NCI-H345 treated with DMSO at 0.1 percent for 48 hours (cell line): ENCODE measurements around the gene MED6.

Source experiments
- DNase-seq: peaks from one replicate; lab custom pipeline; 2025; ENCODE audit not compliant: unreplicated experiment; lab: John Stamatoyannopoulos, UW

The MED6 gene, protein sequence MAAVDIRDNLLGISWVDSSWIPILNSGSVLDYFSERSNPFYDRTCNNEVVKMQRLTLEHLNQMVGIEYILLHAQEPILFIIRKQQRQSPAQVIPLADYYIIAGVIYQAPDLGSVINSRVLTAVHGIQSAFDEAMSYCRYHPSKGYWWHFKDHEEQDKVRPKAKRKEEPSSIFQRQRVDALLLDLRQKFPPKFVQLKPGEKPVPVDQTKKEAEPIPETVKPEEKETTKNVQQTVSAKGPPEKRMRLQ

GRCh38 chr14:70600382-70601157 is at the start of gene MED6:
MED6 (minus strand) TSS chr14:70600655; CDS start chr14:70600637, 18 bp downstream.
- DNase-seq: peak; percentile 82

DNA sequence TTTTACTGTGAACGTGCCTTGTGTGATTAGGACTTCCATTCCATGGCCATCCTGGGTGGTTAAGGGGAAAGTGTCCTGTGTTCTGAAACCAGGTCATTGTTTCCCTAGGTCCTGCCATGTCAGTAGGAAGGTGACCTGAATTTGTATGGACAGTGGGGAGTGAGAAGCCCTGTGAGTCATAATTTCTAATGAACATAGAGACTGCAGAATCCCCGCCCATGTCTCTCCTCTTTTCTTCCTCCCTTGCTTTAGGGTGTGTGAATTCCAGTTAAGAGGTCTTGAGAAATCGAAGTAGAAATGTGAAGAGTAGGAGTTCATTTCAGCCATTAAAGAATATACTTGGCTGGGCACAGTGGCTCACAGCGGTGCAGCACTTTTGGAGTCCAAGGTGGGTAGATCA is 49.3 kb upstream of the MED6 start:
- no peak for DNase-seq

DNA sequence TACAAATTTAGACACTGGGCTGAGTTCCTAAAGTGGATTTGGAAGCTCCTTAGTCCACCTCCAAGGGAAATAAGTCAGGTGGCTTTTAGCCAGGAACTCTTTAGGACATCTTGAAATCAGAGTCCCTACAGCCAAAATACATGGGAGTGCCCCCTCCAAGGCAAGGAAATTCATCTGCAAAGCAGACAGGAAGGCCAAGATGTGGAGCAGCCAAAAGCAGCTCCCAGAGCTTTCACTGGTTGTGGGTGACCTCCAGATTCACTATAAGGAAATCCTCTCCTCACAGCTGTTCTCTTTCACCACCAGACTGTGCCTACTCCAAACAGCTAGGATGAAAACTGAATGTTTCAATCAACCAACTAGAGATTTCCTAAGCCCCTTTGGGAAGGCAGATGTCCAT is 47.9 kb upstream of the MED6 start:
- DNase-seq: no peak

- no peak for DNase-seq
These were observed 46.2 kb upstream of the MED6 start for GRCh38 chr14:70646705-70647104.

- no peak for DNase-seq
These were observed 45.4 kb upstream of the MED6 start for GRCh38 chr14:70645892-70646291.

GRCh38 chr14:70643967-70644366 is 43.5 kb upstream of the MED6 start:
- DNase-seq: no peak

DNA sequence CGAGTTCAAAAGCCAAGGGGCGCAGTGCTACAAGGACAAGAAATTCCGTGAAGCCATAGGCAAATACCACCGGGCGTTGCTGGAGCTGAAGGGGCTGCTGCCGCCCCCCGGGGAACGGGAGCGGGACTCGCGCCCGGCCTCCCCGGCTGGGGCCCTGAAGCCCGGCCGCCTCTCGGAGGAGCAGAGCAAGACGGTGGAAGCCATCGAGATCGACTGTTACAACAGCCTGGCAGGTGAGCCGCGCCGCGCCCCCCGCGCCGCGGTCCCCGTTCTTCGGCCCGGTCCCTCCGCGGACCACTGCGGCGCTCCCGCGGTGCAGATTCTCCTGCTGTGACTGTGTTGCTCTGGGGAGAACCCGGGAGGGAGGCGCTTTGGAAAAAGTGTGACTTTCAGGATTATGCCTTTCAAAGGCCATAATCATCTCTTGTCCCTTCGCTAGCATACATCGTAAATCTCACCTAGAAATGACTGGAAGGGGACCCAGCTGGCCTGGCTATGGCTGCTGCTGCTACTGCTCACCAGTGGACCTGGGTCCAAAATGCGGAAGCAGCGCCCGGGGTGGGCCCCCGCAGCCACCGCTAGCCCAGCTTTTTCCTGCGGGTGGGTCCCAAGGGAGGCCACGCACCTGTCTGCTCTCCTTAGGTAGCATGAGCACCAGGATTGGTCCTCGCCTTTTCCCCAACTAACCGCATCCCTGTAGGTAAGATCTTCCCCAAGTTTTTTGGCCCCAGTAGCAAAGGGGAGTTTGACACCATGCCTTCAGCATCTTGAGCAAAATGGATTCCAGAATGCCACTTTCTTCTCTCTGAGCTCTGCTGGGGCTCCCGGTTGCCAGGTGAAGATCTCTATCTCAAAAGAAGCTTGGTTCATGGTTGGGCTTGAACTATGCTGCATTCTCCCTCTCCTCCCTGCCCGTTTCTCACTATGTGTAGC is 42.1 kb upstream of the MED6 start:
- DNase-seq: no peak

DNA sequence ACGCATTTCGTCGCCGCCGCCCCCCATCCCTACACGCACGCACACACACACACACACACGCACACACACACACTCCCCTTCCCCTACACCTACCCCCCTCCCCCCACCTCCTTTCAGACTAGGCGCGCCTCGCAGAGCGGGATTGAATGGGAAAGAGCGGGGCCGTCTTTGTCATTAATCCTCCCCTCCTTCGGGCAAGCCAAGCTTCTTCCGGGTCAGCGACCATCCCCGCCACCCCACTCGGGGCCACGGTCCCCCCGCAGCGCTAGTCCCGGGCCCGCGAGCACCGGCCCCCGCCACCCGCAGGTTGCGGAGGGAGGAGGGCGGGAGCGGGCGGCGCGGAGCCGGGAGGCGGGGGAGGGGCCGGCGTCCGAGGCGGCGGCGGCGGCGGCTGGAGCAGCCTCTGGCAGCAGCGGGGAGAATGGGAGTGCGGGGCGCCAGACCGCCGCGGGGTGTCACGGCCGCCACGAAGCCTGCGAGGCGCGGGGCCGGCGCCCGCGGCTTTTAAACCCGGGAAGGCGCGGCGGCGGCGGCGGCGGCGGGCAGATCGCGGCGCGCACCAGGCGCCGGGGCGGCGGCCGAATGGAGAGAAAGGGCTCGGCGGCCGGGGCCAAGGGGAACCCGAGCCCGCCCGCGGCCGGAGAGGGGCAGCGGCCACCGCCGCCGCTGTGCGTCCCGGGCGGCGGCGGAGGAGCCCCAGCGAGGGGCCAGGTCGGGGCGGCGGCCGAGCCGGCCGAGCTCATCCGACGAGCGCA is 41.3 kb upstream of the MED6 start, which contains the start of gene TTC9:
TSS of gene TTC9 (plus strand) at position 369 of the 755 bp plus-strand sequence. CDS start at position 583, 214 bp downstream.
- DNase-seq: no peak

GRCh38 chr14:70640938-70641547 is 40.6 kb upstream of the MED6 start:
- peak; percentile 58 for DNase-seq

GRCh38 chr14:70638416-70638815 is 38.0 kb upstream of the MED6 start:
- DNase-seq: no peak

DNA sequence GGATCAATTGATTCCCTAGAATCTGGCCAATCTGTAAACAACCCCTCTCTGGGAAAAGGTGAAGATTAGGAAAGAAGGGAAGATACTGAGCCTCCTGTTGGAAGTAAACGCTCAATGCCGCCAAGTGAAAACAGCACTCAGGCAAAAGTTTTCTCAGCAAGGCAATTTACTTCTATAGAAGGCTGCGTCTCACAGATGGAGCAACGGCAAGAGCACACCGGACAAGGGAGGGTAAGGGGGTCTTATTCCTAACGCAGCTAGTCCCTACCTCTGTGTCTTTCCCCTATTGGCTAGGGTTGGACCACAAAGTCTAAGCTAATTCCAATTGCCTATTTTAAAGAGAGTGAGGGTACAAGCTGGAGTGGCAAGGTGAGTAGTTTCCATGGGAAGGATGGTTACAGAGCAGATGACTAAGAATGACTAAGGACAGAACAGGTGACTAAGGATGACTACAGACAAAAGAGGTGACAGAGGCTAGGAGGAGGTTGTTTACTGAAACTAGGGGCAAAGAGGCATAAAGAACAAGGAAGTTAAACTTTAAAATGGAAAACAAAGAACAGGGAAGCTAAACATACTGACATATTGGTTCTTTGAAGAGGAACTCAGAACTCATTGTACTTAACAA is 35.6 kb upstream of the MED6 start:
- no peak for DNase-seq

GRCh38 chr14:70631948-70632347 is 31.5 kb upstream of the MED6 start:
- DNase-seq: no peak

DNA sequence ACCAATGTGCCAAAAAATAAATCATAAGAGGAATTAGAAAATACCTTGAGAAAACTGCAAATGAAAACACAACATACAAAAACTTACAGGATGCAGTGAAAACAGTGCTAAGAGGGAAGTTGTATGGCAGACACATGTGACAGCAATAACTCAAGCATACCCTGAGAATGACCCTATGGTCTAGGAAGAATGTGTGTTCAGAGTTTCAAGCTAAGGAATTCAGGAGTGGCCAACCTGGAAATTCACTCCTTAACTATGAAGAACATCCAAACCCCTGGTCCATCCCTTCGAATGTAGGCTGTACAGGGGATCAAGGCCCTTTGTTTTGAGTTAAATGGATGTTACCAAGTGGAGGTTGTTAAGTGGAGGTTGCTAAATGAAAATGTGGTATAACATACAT is 24.5 kb upstream of the MED6 start:
- no peak for DNase-seq

DNA sequence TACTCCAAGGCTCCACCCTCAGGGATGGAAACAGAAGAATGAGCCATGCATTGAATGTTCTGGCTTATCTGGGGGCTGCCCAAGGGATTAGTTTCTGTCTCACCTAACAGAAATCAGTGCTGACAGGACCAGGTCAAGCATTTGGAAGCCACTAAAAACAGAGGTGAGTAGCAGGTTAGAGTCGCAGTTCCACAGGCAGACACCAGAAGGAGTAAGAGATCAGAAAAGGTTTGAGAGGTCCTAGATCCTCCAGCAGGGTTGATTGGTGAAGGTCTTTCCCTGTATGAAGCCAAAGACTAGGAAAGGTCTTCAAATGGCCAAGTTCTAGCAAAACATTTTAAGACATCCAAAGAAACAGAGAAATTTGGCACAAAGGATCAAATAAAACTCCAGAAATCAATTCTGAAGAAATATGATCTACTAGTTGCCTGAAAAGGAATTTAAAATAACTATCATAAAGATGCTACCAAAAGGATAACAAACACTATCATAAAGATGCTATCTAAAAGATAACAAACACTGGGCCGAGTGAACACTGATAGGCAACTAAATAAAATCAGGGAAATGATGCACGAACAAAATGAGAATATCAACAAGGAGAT is 21.8 kb upstream of the MED6 start:
- DNase-seq: peak; percentile 58

DNA sequence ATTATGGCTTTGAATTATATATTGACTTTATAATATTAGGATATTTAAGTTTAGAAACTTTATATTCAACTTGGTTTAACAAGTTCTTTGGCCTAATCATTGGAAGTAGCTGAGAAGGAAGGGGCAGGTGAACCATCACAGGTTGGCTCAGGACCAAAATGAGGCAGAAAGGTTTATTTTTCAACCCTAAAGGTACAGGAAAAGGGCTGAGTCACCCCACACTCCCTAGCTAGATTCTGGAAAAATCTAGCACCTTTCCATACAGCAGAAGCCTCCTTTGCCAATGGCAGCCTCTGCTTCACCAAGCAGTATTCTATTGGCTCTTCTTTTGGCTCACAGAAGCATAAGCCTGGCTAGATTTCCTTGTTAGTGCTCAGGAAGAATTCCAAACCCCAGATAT is 19.3 kb upstream of the MED6 start:
- no peak for DNase-seq

DNA sequence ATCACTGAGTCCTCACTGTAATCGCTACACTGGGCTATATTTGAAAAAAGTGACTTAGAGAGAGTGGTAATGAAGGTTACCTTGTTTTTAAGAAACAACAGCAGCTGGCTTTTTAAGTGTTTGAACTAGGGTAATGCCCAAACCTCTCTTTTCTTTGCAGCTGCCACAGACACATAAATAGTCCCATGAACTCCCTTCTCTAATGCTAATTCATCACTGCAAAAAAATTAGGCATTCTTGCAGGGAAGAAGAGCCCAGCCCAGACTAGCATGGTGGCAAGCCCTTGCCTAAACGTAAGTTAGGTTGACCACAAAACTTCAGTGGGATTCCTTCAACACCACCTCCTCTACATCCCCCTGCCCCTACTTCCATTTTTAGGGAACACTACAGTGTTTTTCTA is 17.9 kb upstream of the MED6 start:
- DNase-seq: no peak

- DNase-seq: no peak
These were observed 16.2 kb upstream of the MED6 start for GRCh38 chr14:70616646-70617045.

- no peak for DNase-seq
These were observed 10.8 kb upstream of the MED6 start for GRCh38 chr14:70611216-70611615.

GRCh38 chr14:70602254-70602653 is 1.8 kb upstream of the MED6 start:
- DNase-seq: no peak
